K562 (cell line): Measurements from ENCODE around the gene GPR35. TPM values are rescaled to one million over a fixed set of nuclear protein-coding genes. Genes with fewer than 3 reads are reported as not detected.

ENCODE experiments used
- ATAC-seq: fragments of 200-7000 bp; cut with Tn5 transposase; 3 replicates; pipeline ENCODE4 v1.9.1; 2020; ENCODE audit warnings: moderate library complexity
- BruUV-seq: library from RNA; stranded (reverse); fragments of 400-500 nt; replicated peaks from 2 replicates; lab custom pipeline; 2021; lab: Mats Ljungman, UMichigan
- CTCF ChIA-PET: fragments of 300-600 bp; formaldehyde crosslinking; extraction: SDS; loops from one replicate; lab custom pipeline; 2021; ENCODE audit warnings: low intra/inter-chr PET ratio; lab: Yijun Ruan, JAX
- POLR2A ChIA-PET: fragments of 300-600, 350-650 bp; sonication (Branson Sonifier 250); formaldehyde crosslinking; extraction: SDS; loops from one replicate; lab custom pipeline; 2021; ENCODE audit warnings: antibody characterized with exemption, inconsistent platforms; lab: Yijun Ruan, JAX
- DNase-seq, 4 experiments: peaks; one replicate each; pipeline versions ENCODE4 v3.0.0 to v3.0.0-alpha.2; 2011 to 2018; ENCODE audit warnings: low spot score in 3 of 4, mixed read lengths in 3 of 4; ENCODE audit errors: extremely low read depth in 1 of 4
- FAIRE-seq: peaks from 2 replicates; lab custom pipeline; 2011; peaks lifted over from hg19 to GRCh38; lab: Jason Lieb, UNC
- H2AFZ ChIP-seq: 2 replicates; pipeline ENCODE4 v1.6.0; 2011; ENCODE audit warnings: low read depth, low read length, control low read depth, inconsistent platforms
- H3K27ac ChIP-seq: fragments of 200-600 bp; 3 replicates; pipeline ENCODE4 v1.8.0; 2011; ENCODE audit warnings: low read depth, mild to moderate bottlenecking, control low read depth, inconsistent platforms, low read length, moderate library complexity, mixed read lengths; ENCODE audit errors: extremely low read depth
- H3K27me3 ChIP-seq, 2 experiments: fragments of 300-600 bp in 1 of 2; 2 replicates in 1 of 2; 3 replicates in 1 of 2; pipeline versions ENCODE4 v1.6.0 to v1.8.0; 2011; ENCODE audit warnings: inconsistent platforms in 2 of 2, low read length in 2 of 2, mild to moderate bottlenecking in 1 of 2, mixed read lengths in 1 of 2, moderate library complexity in 1 of 2; ENCODE audit not compliant: control insufficient read depth in 2 of 2, insufficient read depth in 2 of 2
- H3K36me3 ChIP-seq: fragments of 300-600 bp; 3 replicates; pipeline ENCODE4 v1.8.0; 2011; ENCODE audit warnings: mild to moderate bottlenecking, low read length, inconsistent platforms; ENCODE audit not compliant: control insufficient read depth, insufficient read depth
- H3K4me1 ChIP-seq, 2 experiments: fragments of 200-600 bp in 1 of 2; replicated peaks in 1 of 2; 2 replicates in 1 of 2; 3 replicates in 1 of 2; pipeline versions ENCODE4 v1.5.1 to v1.8.0; 2011; ENCODE audit warnings: inconsistent platforms in 2 of 2, low read length in 2 of 2, mild to moderate bottlenecking in 1 of 2, mixed read lengths in 1 of 2, moderate library complexity in 1 of 2; ENCODE audit not compliant: control insufficient read depth in 2 of 2, insufficient read depth in 2 of 2
- H3K4me2 ChIP-seq: 2 replicates; pipeline ENCODE4 v1.6.1; 2011; ENCODE audit warnings: low read length, control low read depth, inconsistent platforms, mixed read lengths; ENCODE audit not compliant: insufficient read depth
- H3K4me3 ChIP-seq: fragments of 200-600 bp; sonication (generic), shearing (Covaris generic); 2 replicates; pipeline ENCODE4 v1.5.1; 2016; ENCODE audit warnings: control low read depth, inconsistent platforms
- H3K79me2 ChIP-seq: fragments of 200-600 bp; 3 replicates; pipeline ENCODE4 v1.8.0; 2011; ENCODE audit warnings: low read length, inconsistent platforms; ENCODE audit not compliant: control insufficient read depth, insufficient read depth
- H3K9ac ChIP-seq, 2 experiments: 2 replicates each; pipeline versions ENCODE4 v1.6.0 to v1.6.1; 2011; ENCODE audit warnings: low read depth in 2 of 2, low read length in 2 of 2, control low read depth in 1 of 2, inconsistent platforms in 1 of 2, mild to moderate bottlenecking in 1 of 2, mixed read lengths in 1 of 2; ENCODE audit not compliant: insufficient read depth in 1 of 2
- H3K9me1 ChIP-seq: one replicate; pipeline ENCODE4 v1.6.0; 2011; ENCODE audit warnings: inconsistent platforms, mild to moderate bottlenecking, low read length, moderate library complexity; ENCODE audit not compliant: control insufficient read depth, insufficient read depth
- H3K9me3 ChIP-seq: replicated peaks from 2 replicates; pipeline ENCODE4 v1.5.1; 2011; ENCODE audit warnings: low read depth, low read length, inconsistent platforms; ENCODE audit not compliant: control insufficient read depth, insufficient read depth
- H4K20me1 ChIP-seq: replicated peaks from 2 replicates; pipeline ENCODE4 v1.6.1; 2011; ENCODE audit warnings: low read length, inconsistent platforms, mixed read lengths; ENCODE audit not compliant: control insufficient read depth, insufficient read depth
- CEBPG ChIP-seq, 3 experiments: fragments of 200-800 bp in 1 of 3; sonication (Bioruptor generic) in 1 of 3; sonication (generic) in 1 of 3; formaldehyde crosslinking in 1 of 3; IDR thresholded peaks in 2 of 3; conservative IDR thresholded peaks in 1 of 3; 2 replicates each; pipeline versions ENCODE4 v1.6.1 to v1.8.0; 2016 to 2022; ENCODE audit warnings: missing compliant biosample characterization in 2 of 3, missing genetic modification characterization in 2 of 3, mild to moderate bottlenecking in 1 of 3, missing genetic modification reagents in 1 of 3
- E2F4 ChIP-seq: sonication (generic); formaldehyde crosslinking; IDR thresholded peaks from 2 replicates; pipeline ENCODE4 v1.8.0; 2022; ENCODE audit warnings: mild to moderate bottlenecking, low read depth, missing genetic modification reagents
- KDM4B ChIP-seq, 2 experiments: fragments of 450-650 bp in 1 of 2; sonication (generic) in 1 of 2; IDR thresholded peaks; 2 replicates each; pipeline ENCODE4 v1.6.1; 2016 to 2017; ENCODE audit warnings: borderline replicate concordance in 2 of 2, antibody characterized with exemption in 1 of 2, low read depth in 1 of 2, mild to moderate bottlenecking in 1 of 2
- L3MBTL2 ChIP-seq: fragments of 450-650 bp; IDR thresholded peaks from 2 replicates; pipeline ENCODE4 v1.6.1; 2016; ENCODE audit warnings: mild to moderate bottlenecking, moderate library complexity
- POLR2AphosphoS5 ChIP-seq: IDR thresholded peaks from 2 replicates; pipeline ENCODE4 v1.6.1; 2011; ENCODE audit warnings: mild to moderate bottlenecking, low read depth, low read length, moderate library complexity; ENCODE audit not compliant: control insufficient read depth, insufficient read depth
- ZBTB12 ChIP-seq: fragments of 250-450 bp; sonication (Bioruptor Pico); IDR thresholded peaks from 2 replicates; pipeline ENCODE4 v1.4.0; 2020
- ZBTB17 ChIP-seq: fragments of 450-650 bp; formaldehyde crosslinking; IDR thresholded peaks from 2 replicates; pipeline ENCODE4 v1.4.0; 2020; ENCODE audit warnings: mild to moderate bottlenecking
- ZNF384 ChIP-seq: IDR thresholded peaks from 2 replicates; pipeline ENCODE4 v1.6.1; 2012; ENCODE audit warnings: low read depth, low read length, improper control_type of control experiment
- WGBS: fragments of 100-300 bp; shearing (Covaris generic); methylation state at CpG from one replicate; pipeline ENCODE4 v1.1.6; 2016; ENCODE audit warnings: low coverage, mixed read lengths; ENCODE audit not compliant: insufficient coverage; ENCODE audit errors: missing lambda C conversion rate; 5-methylcytosine and 5-hydroxymethylcytosine counted together
- in situ Hi-C: fragments of 300-500 bp; cut with MboI; formaldehyde crosslinking; loops from 4 replicates; pipeline ENCODE4 v1.15.0; 2018; ENCODE audit warnings: inconsistent platforms, mixed read lengths
- intact Hi-C: fragments of 100-400 bp; cut with micrococcal nuclease; formaldehyde crosslinking; loops from 2 replicates; pipeline ENCODE4 v1.14.2; 2022
- polyA plus RNA-seq, 8 experiments: library from polyadenylated mRNA; depleted of rRNA in 4 of 8; stranded (reverse) in 5 of 8; unstranded in 3 of 8; fragments of >200 nt; fragmentation: Nextera tagmentation in 2 of 8; fragmentation: Illumina TruSeq in 1 of 8; extraction: Ambion mirVana in 2 of 8; extraction: Trizol in 1 of 8; gene quantifications; 2 replicates each; pipeline versions ENCODE4 v1.2.1 to v1.2.3, GENCODE V29; 2011 to 2014; ENCODE audit warnings: inconsistent platforms in 1 of 8, missing spikeins in 1 of 8
- total RNA-seq, 7 experiments: library from RNA; depleted of rRNA in 6 of 7; stranded (reverse); fragments of >200 nt in 6 of 7; fragmentation: Illumina TruSeq in 2 of 7; extraction: Trizol in 2 of 7; gene quantifications; 2 replicates each; pipeline versions ENCODE4 v1.2.1 to v1.2.3, GENCODE V29; 2011 to 2021; ENCODE audit warnings: low replicate concordance in 1 of 7
- TF ChIP-seq, protein P1 (sequence below): fragments of 250-450 bp; sonication (Bioruptor Pico); IDR thresholded peaks from 2 replicates; pipeline ENCODE4 v1.8.0; 2021; ENCODE audit warnings: moderate library complexity, mild to moderate bottlenecking, inconsistent platforms

The GPR35 gene
- total and polyA plus RNA-seq, 9 of the 15 experiments (the other 6 are each of a cell fraction or from before 2014, with no cell fraction given), result 0.04 to 0.50 (median 0.29) TPM; not detected in 3

- Histone ChIP-seq H3K36me3 (peaks cover 24% of the 10 kb centered on the region; the same call in 2 of the 3 replicates), H3K4me1 (peaks cover 4 to 49% of the 10 kb centered on the region in 2 experiments; a peak in 4 of 5 replicates), H3K9me3 (no peaks in the 10 kb centered on the region), H4K20me1 (no peaks in the 10 kb centered on the region; the same call in 1 of the 2 replicates), H3K9ac (no peak overlapping the region), H3K9me1 (no peaks in the 10 kb centered on the region), H3K79me2 (peaks cover 26% of the 10 kb centered on the region), H3K27ac (no peak overlapping the region), H2AFZ (no peak overlapping the region), H3K4me3 (no peak overlapping the region), H3K4me2 (no peak overlapping the region), H3K27me3 (no peaks in the 10 kb centered on the region)
- intact Hi-C loops (no loop called here), in situ Hi-C loops (no loop called here)
- ATAC-seq, result no peak
- POLR2A ChIA-PET, result no interaction called here
- no peak for DNase-seq
- CTCF ChIA-PET, result no interaction called here
- BruUV-seq, result no TSS peak
- WGBS, result 95% methylated on average over 4 of the region's 21 CpGs
- no peak for FAIRE-seq
- TF ChIP-seq ZBTB17 (CRISPR knock-in tag), result no peak
- no peak for TF ChIP-seq L3MBTL2
- TF ChIP-seq POLR2AphosphoS5, result no peak
- no peak for TF ChIP-seq CEBPG (CRISPR knock-in tag; IDR thresholded peaks at IDR 0.05)
- TF ChIP-seq CEBPG (tag; conservative IDR thresholded peaks at IDR 0.05 in 1 of 2, IDR thresholded peaks at IDR 0.05 in 1 of 2), result no peak
- no peak for TF ChIP-seq E2F4 (CRISPR knock-in tag)
- no peak for TF ChIP-seq ZNF384
- no peak for TF ChIP-seq ZBTB12 (CRISPR knock-in tag)
- no peak for TF ChIP-seq KDM4B (IDR thresholded peaks at IDR 0.05; ENCODE audit: borderline replicate concordance in 2 of 2, low read depth in 1 of 2)
- TF ChIP-seq, protein P1, sequence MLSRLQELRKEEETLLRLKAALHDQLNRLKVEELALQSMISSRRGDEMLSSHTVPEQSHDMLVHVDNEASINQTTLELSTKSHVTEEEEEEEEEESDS (CRISPR knock-in tag), result no peak
These were observed 34.6 kb upstream of the GPR35 start for GRCh38 chr2:240590681-240591111.
